Neural cell (in vitro differentiated cells): ENCODE results near the gene STUB1. TPM values are rescaled to one million over a fixed set of nuclear protein-coding genes. Genes with fewer than 3 reads are reported as not detected.

ENCODE experiments used
- H2AFZ ChIP-seq: fragments of 200-600, 300-800 bp; sonication (generic), shearing (Covaris generic); 2 replicates; pipeline ENCODE4 v1.6.0; 2014; ENCODE audit warnings: low read depth, mild to moderate bottlenecking, antibody characterized with exemption, low read length, moderate library complexity
- H3F3A ChIP-seq: fragments of 200-600 bp; shearing (Covaris generic); 2 replicates; pipeline ENCODE4 v1.6.1; 2016; ENCODE audit warnings: mild to moderate bottlenecking, moderate library complexity, mixed read lengths, antibody characterized with exemption, low read length; ENCODE audit not compliant: insufficient read depth, poor library complexity, severe bottlenecking
- H3K27ac ChIP-seq: fragments of 200-600, 300-800 bp; sonication (generic), shearing (Covaris generic); 2 replicates; pipeline ENCODE4 v1.5.1; 2014; ENCODE audit warnings: mild to moderate bottlenecking, low read length, moderate library complexity
- H3K27me3 ChIP-seq: fragments of 300-800, 200-600 bp; sonication (generic), shearing (Covaris generic); 2 replicates; pipeline ENCODE4 v1.6.0; 2014; ENCODE audit warnings: mild to moderate bottlenecking, low read depth, low read length, moderate library complexity; ENCODE audit not compliant: insufficient read depth
- H3K36me3 ChIP-seq: fragments of 300-800, 200-600 bp; sonication (generic), shearing (Covaris generic); 2 replicates; pipeline ENCODE4 v1.5.1; 2014; ENCODE audit warnings: mild to moderate bottlenecking, antibody characterized with exemption, low read length, moderate library complexity; ENCODE audit not compliant: insufficient read depth
- H3K4me2 ChIP-seq: fragments of 300-800, 200-600 bp; sonication (generic), shearing (Covaris generic); 2 replicates; pipeline ENCODE4 v1.6.0; 2014; ENCODE audit warnings: mild to moderate bottlenecking, low read length
- H3K4me3 ChIP-seq: fragments of 300-800, 200-600 bp; sonication (generic), shearing (Covaris generic); 2 replicates; pipeline ENCODE4 v1.5.1; 2014; ENCODE audit warnings: mild to moderate bottlenecking, low read length, moderate library complexity
- H3K79me2 ChIP-seq: fragments of 200-600 bp; shearing (Covaris generic); replicated peaks from 2 replicates; pipeline ENCODE4 v1.6.0; 2014; ENCODE audit warnings: mild to moderate bottlenecking, low read length, moderate library complexity; ENCODE audit not compliant: insufficient read depth
- H3K9ac ChIP-seq: fragments of 300-800, 200-600 bp; sonication (generic), shearing (Covaris generic); 2 replicates; pipeline ENCODE4 v1.6.1; 2016; ENCODE audit warnings: mild to moderate bottlenecking, low read length, mixed read lengths
- H3K9me2 ChIP-seq: fragments of 200-600 bp; shearing (Covaris generic); 2 replicates; pipeline ENCODE4 v1.6.1; 2016; ENCODE audit warnings: mild to moderate bottlenecking, low read length, mixed read lengths; ENCODE audit not compliant: insufficient read depth
- H3K9me3 ChIP-seq: fragments of 200-600, 300-800 bp; sonication (generic), shearing (Covaris generic); 2 replicates; pipeline ENCODE4 v1.6.1; 2016; ENCODE audit warnings: mild to moderate bottlenecking, mixed run types, low read length, moderate library complexity, mixed read lengths
- H4K20me1 ChIP-seq: fragments of 200-600 bp; shearing (Covaris generic); 2 replicates; pipeline ENCODE4 v1.6.1; 2016; ENCODE audit warnings: mild to moderate bottlenecking, mixed run types; ENCODE audit not compliant: insufficient read depth
- CTCF ChIP-seq: fragments of 450-650 bp; IDR thresholded peaks from 2 replicates; pipeline ENCODE4 v1.5.1; 2014; ENCODE audit warnings: antibody characterized with exemption, mild to moderate bottlenecking, moderate library complexity; ENCODE audit not compliant: poor library complexity, severe bottlenecking
- EP300 ChIP-seq: fragments of 450-650 bp; conservative IDR thresholded peaks from 2 replicates; pipeline ENCODE4 v1.6.1; 2014; ENCODE audit warnings: antibody characterized with exemption, mild to moderate bottlenecking, moderate library complexity; ENCODE audit not compliant: poor library complexity, severe bottlenecking
- EZH2 ChIP-seq: fragments of 200-600, 300-800 bp; shearing (Covaris generic), sonication (generic); IDR thresholded peaks from 2 replicates; pipeline ENCODE4 v1.6.1; 2014; ENCODE audit warnings: antibody characterized with exemption, low read length, borderline replicate concordance, mild to moderate bottlenecking; ENCODE audit not compliant: insufficient read depth, poor library complexity, severe bottlenecking
- MXI1 ChIP-seq: fragments of 450-650 bp; conservative IDR thresholded peaks from 2 replicates; pipeline ENCODE4 v1.6.1; 2014; ENCODE audit warnings: antibody characterized with exemption, mild to moderate bottlenecking; ENCODE audit not compliant: poor library complexity, severe bottlenecking
- POLR2AphosphoS5 ChIP-seq: IDR thresholded peaks from 2 replicates; pipeline ENCODE4 v1.6.1; 2012
- RAD21 ChIP-seq: fragments of 450-650 bp; conservative IDR thresholded peaks from 2 replicates; pipeline ENCODE4 v1.6.1; 2014; ENCODE audit warnings: antibody characterized with exemption, mild to moderate bottlenecking, moderate library complexity
- SMC3 ChIP-seq: fragments of 450-650 bp; conservative IDR thresholded peaks from 2 replicates; pipeline ENCODE4 v1.6.1; 2014; ENCODE audit warnings: antibody characterized with exemption, mild to moderate bottlenecking, moderate library complexity; ENCODE audit not compliant: poor library complexity
- TAF1 ChIP-seq: IDR thresholded peaks from 2 replicates; pipeline ENCODE4 v1.6.1; 2012; ENCODE audit warnings: low read depth
- polyA plus RNA-seq: library from polyadenylated mRNA; depleted of rRNA; stranded (reverse); fragments of >200 nt; gene quantifications from 2 replicates; pipeline ENCODE4 v1.2.3, GENCODE V29; 2014
- TF ChIP-seq, protein P1 (sequence below): IDR thresholded peaks from 2 replicates; pipeline ENCODE4 v1.6.1; 2012; ENCODE audit warnings: borderline replicate concordance

The STUB1 gene
- polyA plus RNA-seq, 1 donor from 2014 or later, result 120 TPM

DNA sequence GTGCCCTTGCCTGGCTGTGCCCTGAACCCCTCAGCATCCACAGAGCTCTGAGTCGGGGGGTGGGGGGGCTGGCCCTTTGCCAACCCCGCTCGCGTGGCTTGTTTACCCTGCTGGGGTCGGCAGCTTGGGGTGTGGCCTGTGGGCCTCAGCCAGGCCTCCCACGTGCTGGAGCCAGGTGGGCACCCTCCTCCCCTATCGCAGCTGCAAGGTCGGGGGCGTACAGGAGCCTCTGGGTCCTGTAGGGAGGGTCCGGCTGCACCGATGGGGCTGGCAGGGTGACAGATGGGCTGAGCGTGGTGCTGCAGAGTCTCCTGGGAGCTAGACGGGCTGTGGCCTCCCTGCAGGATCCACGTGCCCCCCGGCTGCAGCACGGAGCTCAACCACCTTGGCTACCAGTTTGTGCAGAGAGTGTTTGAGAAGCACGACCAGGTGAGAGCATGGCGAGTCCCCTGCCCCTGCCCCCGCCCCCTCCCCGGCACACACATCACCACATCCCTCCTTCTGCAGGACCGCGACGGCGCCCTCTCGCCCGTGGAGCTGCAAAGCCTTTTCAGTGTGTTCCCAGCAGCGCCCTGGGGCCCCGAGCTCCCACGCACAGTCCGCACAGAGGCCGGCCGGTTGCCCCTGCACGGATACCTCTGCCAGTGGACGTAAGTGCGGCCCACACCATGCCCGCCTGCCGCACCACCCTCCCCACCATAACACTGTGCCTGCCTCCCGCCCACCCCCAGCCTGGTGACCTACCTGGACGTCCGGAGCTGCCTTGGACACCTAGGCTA, 8.7 kb upstream of the STUB1 start:
- no peaks in the 10 kb centered on the region for H3F3A ChIP-seq
- H3K4me2 ChIP-seq, result no peak overlapping the region
- no peak overlapping the region for H3K4me3 ChIP-seq
- no peak overlapping the region for H3K9ac ChIP-seq
- no peaks in the 10 kb centered on the region for H4K20me1 ChIP-seq
- no peaks in the 10 kb centered on the region for H3K9me3 ChIP-seq
- no peaks in the 10 kb centered on the region for H3K36me3 ChIP-seq
- H2AFZ ChIP-seq, result no peak overlapping the region
- peaks cover 9% of the 10 kb centered on the region for H3K79me2 ChIP-seq
- no peak overlapping the region for H3K27ac ChIP-seq
- H3K27me3 ChIP-seq, result peaks cover 3% of the 10 kb centered on the region
- TF ChIP-seq, protein P1, sequence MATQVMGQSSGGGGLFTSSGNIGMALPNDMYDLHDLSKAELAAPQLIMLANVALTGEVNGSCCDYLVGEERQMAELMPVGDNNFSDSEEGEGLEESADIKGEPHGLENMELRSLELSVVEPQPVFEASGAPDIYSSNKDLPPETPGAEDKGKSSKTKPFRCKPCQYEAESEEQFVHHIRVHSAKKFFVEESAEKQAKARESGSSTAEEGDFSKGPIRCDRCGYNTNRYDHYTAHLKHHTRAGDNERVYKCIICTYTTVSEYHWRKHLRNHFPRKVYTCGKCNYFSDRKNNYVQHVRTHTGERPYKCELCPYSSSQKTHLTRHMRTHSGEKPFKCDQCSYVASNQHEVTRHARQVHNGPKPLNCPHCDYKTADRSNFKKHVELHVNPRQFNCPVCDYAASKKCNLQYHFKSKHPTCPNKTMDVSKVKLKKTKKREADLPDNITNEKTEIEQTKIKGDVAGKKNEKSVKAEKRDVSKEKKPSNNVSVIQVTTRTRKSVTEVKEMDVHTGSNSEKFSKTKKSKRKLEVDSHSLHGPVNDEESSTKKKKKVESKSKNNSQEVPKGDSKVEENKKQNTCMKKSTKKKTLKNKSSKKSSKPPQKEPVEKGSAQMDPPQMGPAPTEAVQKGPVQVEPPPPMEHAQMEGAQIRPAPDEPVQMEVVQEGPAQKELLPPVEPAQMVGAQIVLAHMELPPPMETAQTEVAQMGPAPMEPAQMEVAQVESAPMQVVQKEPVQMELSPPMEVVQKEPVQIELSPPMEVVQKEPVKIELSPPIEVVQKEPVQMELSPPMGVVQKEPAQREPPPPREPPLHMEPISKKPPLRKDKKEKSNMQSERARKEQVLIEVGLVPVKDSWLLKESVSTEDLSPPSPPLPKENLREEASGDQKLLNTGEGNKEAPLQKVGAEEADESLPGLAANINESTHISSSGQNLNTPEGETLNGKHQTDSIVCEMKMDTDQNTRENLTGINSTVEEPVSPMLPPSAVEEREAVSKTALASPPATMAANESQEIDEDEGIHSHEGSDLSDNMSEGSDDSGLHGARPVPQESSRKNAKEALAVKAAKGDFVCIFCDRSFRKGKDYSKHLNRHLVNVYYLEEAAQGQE, result no peak
- TF ChIP-seq SMC3 (no peak), MXI1 (no peak), EZH2 (no peak), TAF1 (no peak), POLR2AphosphoS5 (no peak), RAD21 (no peak), EP300 (no peak), CTCF (no peak)
- no peaks in the 10 kb centered on the region for H3K9me2 ChIP-seq

GRCh38 chr16:672371-672770, 7.8 kb upstream of the STUB1 start:
- H3K9me3 ChIP-seq, result no peaks in the 10 kb centered on the region
- H3K36me3 ChIP-seq, result no peaks in the 10 kb centered on the region

More at GRCh38 chr16:672371-672770, 7.8 kb upstream of the STUB1 start:
- H3K9ac ChIP-seq, result no peak overlapping the region
- H4K20me1 ChIP-seq, result no peaks in the 10 kb centered on the region
- peaks cover 9% of the 10 kb centered on the region for H3K79me2 ChIP-seq
- TF ChIP-seq, protein P1, result no peak
- TF ChIP-seq CTCF, result no peak
- no peak for TF ChIP-seq EZH2
- no peak overlapping the region for H2AFZ ChIP-seq
- H3K27ac ChIP-seq, result no peak overlapping the region
- no peaks in the 10 kb centered on the region for H3K9me2 ChIP-seq
- no peak overlapping the region for H3K4me2 ChIP-seq
- H3K27me3 ChIP-seq, result peaks cover 3% of the 10 kb centered on the region
- no peaks in the 10 kb centered on the region for H3F3A ChIP-seq
- H3K4me3 ChIP-seq, result no peak overlapping the region
